Stimulated activated naive B cell treated with anti-CD40 and anti-IgM and Interleukin-4, amounts not matched to agents 10 μg/mL and 1 μg/mL and 100 μg/mL, for 72 hours (primary cell): Measurements from ENCODE around the gene DHCR24.

ENCODE experiments used
- ATAC-seq, 2 donors: fragments of 150-1000 bp; cut with Tn5 transposase; replicated peaks; 2 replicates each; pipeline ENCODE4 v1.10.0; 2021; ENCODE audit warnings: moderate library complexity in 1 of 2
- DNase-seq: peaks from one replicate; pipeline ENCODE4 v3.0.0; 2021
- H3K27ac Mint-ChIP-seq: one replicate; pipeline ENCODE4 v1.8.0; 2022; ENCODE audit warnings: mild to moderate bottlenecking, mixed read lengths
- H3K27me3 Mint-ChIP-seq, 2 donors: one replicate each; pipeline ENCODE4 v1.8.0; 2022; ENCODE audit warnings: mixed read lengths in 2 of 2
- H3K36me3 Mint-ChIP-seq, 2 donors: one replicate each; pipeline ENCODE4 v1.8.0; 2022; ENCODE audit warnings: mixed read lengths in 2 of 2, mild to moderate bottlenecking in 1 of 2
- H3K4me1 Mint-ChIP-seq, 2 donors: one replicate each; pipeline ENCODE4 v1.8.0; 2022; ENCODE audit warnings: mixed read lengths in 2 of 2, mild to moderate bottlenecking in 1 of 2
- H3K4me3 Mint-ChIP-seq, 2 donors: one replicate each; pipeline ENCODE4 v1.8.0; 2022; ENCODE audit warnings: mild to moderate bottlenecking in 2 of 2, mixed read lengths in 2 of 2, moderate library complexity in 1 of 2
- H3K9me3 Mint-ChIP-seq, 2 donors: one replicate each; pipeline ENCODE4 v1.8.0; 2022; ENCODE audit warnings: mixed read lengths in 2 of 2, mild to moderate bottlenecking in 1 of 2

Gene DHCR24

GRCh38 chr1:54805981-54806381 lies 81.0 kb downstream of the DHCR24 start:
- ATAC-seq (no peak), DNase-seq (no peak)
- Mint-ChIP-seq H3K4me3 (no peak overlapping the region), H3K4me1 (peaks cover 6 to 9% of the 10 kb centered on the region in 2 donors), H3K9me3 (no peaks in the 10 kb centered on the region), H3K27me3 (peaks cover 0 to 6% of the 10 kb centered on the region in 2 donors), H3K36me3 (no peaks in the 10 kb centered on the region), H3K27ac (no peak overlapping the region)

- no peak for ATAC-seq
- DNase-seq, result no peak
- H3K27ac Mint-ChIP-seq, result no peak overlapping the region
- H3K27me3 Mint-ChIP-seq, result peaks cover 0 to 6% of the 10 kb centered on the region in 2 donors
- H3K36me3 Mint-ChIP-seq, result no peaks in the 10 kb centered on the region
- no peaks in the 10 kb centered on the region for H3K9me3 Mint-ChIP-seq
- peaks cover 6 to 9% of the 10 kb centered on the region in 2 donors for H3K4me1 Mint-ChIP-seq
- no peak overlapping the region for H3K4me3 Mint-ChIP-seq
Observed at GRCh38 chr1:54805466-54805865, 81.5 kb downstream of the DHCR24 start.

DNA sequence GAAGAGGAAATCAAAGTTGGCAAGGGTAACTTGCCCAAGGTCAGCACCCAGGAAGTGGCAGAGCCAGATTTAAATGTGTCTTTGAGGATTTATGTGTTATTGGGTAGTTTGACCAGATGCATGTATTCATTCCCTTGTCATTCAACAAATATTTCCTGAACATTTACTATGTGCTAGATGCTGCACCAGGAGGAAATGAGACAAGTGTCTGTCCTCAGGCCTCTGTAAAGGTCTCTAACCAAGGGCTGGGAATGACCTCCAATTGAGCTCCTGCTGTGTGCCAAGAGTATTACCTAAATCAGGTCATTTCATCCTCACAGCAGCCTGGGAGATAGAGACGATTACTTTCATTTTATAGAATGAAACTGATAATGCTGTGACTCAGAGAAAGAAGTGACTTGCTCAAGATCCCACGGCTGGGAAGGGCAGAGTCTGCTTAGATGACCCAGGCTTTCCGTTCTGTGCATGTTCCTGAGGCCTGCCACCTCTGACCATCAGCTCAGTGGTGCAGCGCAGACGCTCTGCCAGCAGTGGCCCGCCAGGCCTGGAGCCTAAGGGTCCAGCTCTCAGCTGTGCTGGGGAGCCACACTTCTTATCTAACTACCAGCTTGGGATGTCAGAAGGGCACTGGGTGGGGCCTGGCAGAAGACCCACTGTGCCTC lies 82.4 kb downstream of the DHCR24 start:
- DNase-seq (no peak), ATAC-seq (no peak)
- Mint-ChIP-seq H3K36me3 (no peaks in the 10 kb centered on the region), H3K4me1 (peaks cover 11 to 18% of the 10 kb centered on the region in 2 donors), H3K9me3 (no peaks in the 10 kb centered on the region), H3K4me3 (no peak overlapping the region), H3K27ac (no peak overlapping the region), H3K27me3 (no peaks in the 10 kb centered on the region)

GRCh38 chr1:54803761-54804470 lies 83.1 kb downstream of the DHCR24 start:
- Mint-ChIP-seq H3K27me3 (no peaks in the 10 kb centered on the region), H3K4me3 (no peak overlapping the region), H3K27ac (no peak overlapping the region), H3K9me3 (no peaks in the 10 kb centered on the region), H3K36me3 (no peaks in the 10 kb centered on the region), H3K4me1 (peaks cover 17 to 24% of the 10 kb centered on the region in 2 donors)
- ATAC-seq (no peak), DNase-seq (no peak)

DNA sequence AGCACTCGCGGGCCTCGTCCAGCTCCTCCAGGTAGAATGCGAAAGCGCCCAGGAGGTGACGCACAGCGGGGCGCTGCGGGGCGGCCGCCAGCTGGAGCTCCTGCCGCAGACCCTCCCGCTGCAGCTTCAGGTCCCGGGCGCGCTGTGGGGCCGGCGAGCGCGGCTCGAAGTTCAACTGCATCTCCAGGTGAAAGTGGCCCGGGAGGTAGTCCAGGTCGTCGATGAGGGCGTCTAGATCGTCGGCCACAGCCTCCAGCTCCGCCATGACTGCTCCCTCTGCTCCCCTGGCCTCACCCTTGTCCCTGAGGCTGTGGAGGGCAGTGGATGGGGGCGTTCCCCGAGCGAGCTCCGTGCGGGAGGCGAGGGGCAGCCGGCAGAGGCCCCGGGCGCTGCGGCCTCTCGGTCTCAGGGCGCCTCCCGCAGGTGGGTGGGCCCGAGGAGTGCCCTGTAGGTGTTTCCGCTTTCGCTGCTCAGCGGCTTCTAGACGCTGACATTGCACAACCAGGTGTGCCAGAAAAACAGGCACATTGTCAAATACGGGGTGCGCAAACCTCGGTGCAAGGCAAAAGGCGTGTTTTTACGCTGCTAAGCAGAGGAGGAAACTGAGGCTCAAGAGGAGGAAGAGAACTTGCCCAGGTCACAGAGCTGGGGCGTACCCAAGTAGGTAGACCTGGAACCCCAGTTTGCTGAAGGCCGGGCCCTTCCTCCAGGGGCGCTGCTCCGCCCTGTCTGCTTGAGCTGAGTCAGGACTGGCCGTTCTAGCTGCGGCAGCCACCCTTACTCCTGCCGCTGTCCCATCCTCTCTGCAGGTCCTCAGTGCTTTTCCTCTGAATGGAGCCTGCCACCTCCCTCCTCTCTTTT lies 85.9 kb downstream of the DHCR24 start, which contains the start of gene TTC22:
TSS of gene TTC22 (minus strand) at position 425 of the 861 bp plus-strand sequence. CDS start at position 265, 160 bp downstream.
- peak; percentile 64 for DNase-seq

GRCh38 chr1:54800041-54800898 lies 86.7 kb downstream of the DHCR24 start:
- Mint-ChIP-seq H3K4me3 (peak overlapping the region; percentile 88 to 91), H3K27me3 (no peaks in the 10 kb centered on the region), H3K4me1 (peaks cover 23 to 32% of the 10 kb centered on the region in 2 donors), H3K27ac (peak overlapping the region; percentile 20), H3K36me3 (peaks cover 6 to 8% of the 10 kb centered on the region in 2 donors), H3K9me3 (no peaks in the 10 kb centered on the region)
- DNase-seq, result no peak
- ATAC-seq, result no peak

More for the DNA sequence above, 85.9 kb downstream of the DHCR24 start, which contains the start of gene TTC22:
- Mint-ChIP-seq H3K27me3 (no peaks in the 10 kb centered on the region), H3K4me1 (peaks cover 21 to 32% of the 10 kb centered on the region in 2 donors), H3K36me3 (peaks cover 5 to 6% of the 10 kb centered on the region in 2 donors), H3K9me3 (no peaks in the 10 kb centered on the region), H3K4me3 (peak within 1 kb of the TSS; percentile 88 to 91), H3K27ac (peak within 1 kb of the TSS; percentile 60)
- ATAC-seq, result peak; percentile 93
